ENCODE data around the gene GABRB1. TPM values are rescaled to one million over a fixed set of nuclear protein-coding genes. Genes with fewer than 3 reads are reported as not detected.

The GABRB1 gene
- under 1 TPM in 1 of 4 donors, not detected in 3; 0.24 TPM for total RNA-seq

DNA sequence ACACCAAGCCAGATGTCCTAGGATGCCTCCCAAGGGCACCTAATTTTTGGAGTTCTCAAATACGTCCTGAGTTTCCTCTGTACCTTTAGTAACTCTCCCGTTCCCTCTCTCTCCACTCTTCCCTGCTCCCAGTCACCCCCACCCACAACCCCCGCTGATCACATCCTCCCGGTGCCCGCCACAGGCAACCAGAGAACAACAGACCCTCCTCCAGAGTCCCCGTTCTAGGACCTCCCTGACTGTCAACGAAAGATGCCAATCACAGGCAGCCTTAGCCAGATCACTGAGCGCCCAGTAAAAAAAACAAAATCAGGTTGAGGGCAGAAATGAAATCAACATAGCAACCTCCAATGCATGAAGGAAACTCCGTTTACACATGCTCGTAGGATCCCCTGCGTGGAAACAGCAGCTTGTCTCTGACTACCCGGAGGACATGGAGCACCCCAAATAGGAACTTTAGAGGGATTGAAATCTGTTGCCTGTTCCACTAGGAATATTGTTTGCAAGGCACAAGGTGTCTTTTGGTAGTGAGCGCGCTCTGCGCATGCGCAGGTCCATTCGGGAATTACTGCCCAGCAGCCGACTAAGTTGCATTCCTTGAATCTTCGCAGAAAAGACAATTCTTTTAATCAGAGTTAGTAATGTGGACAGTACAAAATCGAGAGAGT is at the start of gene GABRB1:
TSS of gene GABRB1 (plus strand) at position 557 of the 668 bp plus-strand sequence.
- Histone ChIP-seq H3K4me3 (replicated peaks in 1 of 3) (peak within 1 kb of the TSS in 2 of 3 donors; percentile 17 to 30), H3K36me3 (no peaks in the 10 kb centered on the region), H3K4me1 (peaks cover 0 to 4% of the 10 kb centered on the region in 2 donors), H3K27me3 (no peaks in the 10 kb centered on the region), H3K27ac (no peak within 1 kb of the TSS), H3K9me3 (no peaks in the 10 kb centered on the region)
- WGBS, 2 donors = 4% methylated on average over 20 of the region's 20 CpGs
- DNase-seq = peak; percentile 66 to 77
- intact Hi-C loops (cut with DNase I) = loop anchor here (10.0 kb wide), 1 partner anchor 186 kb away; no protein-coding TSS in a partner anchor
- TF ChIP-seq CTCF (IDR thresholded peaks at IDR 0.05) = no peak
- TF ChIP-seq POLR2A (IDR thresholded peaks at IDR 0.05) = no peak

DNA sequence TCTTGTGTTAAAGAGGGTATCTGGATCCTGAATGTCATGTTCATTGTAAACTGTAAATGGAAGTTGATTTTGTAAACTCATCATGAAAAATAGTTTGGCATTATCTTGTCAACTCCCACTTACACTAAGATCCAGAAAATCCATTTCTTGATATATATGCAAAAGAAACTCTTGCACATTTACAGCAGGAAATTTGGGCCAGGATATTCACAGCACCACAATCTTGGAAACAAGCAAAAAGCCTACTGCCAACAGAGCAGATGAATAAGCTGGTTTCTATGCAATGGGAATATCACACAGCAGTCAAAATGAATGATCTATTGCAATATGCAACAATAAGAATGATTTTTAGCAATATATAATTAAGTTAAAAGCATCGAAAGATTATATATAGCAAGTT is 46.6 kb upstream of the GABRB1 start:
- intact Hi-C loops (cut with DNase I) = no loop called here
- no peak for DNase-seq
- 88 to 94% methylated on average over 1 of the region's 1 CpG for WGBS, 2 donors
- Histone ChIP-seq H3K27me3 (no peaks in the 10 kb centered on the region), H3K36me3 (no peaks in the 10 kb centered on the region), H3K27ac (no peak overlapping the region), H3K9me3 (no peaks in the 10 kb centered on the region), H3K4me1 (no peaks in the 10 kb centered on the region), H3K4me3 (replicated peaks in 1 of 3) (no peak overlapping the region)
- TF ChIP-seq POLR2A (IDR thresholded peaks at IDR 0.05) (no peak), CTCF (IDR thresholded peaks at IDR 0.05) (no peak)

DNA sequence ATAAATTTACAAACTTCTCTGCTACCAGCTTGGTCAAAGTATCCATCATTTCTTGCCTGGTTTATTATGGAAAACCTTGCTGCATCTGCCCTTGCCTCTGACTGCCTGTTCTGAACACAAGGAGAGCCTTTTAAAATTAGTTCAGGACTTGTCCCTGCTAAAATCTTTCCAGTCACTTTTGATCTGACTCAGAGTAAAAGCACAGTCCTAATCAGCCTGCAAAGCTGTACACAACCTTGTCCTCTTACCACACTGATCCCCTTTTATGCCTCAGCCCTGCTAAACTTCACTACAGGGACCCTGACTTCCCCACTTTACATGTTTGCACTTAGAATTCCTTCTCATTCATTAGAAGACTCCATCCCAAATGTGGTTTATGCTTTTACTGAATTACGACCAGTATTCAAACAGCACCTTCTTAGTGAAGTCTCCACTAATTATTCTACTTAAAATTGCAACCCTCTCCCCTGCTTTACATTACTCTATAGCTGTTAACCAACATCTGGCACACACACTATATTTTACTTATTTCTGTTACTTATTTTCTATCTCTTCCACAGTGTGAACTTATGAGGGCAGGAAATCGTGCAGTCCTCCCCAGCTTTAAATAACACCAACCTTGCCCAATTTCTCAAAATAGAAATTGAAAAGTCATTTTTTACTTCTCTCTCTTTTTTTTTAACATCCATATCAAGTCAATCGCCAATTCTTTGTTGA is 44.3 kb upstream of the GABRB1 start:
- WGBS, 2 donors = 66 to 73% methylated on average over 3 of the region's 3 CpGs
- Histone ChIP-seq H3K9me3 (no peaks in the 10 kb centered on the region), H3K27ac (no peak overlapping the region), H3K4me1 (no peaks in the 10 kb centered on the region), H3K27me3 (no peaks in the 10 kb centered on the region), H3K36me3 (no peaks in the 10 kb centered on the region), H3K4me3 (replicated peaks in 1 of 3) (no peak overlapping the region)
- TF ChIP-seq POLR2A (IDR thresholded peaks at IDR 0.05) (no peak), CTCF (IDR thresholded peaks at IDR 0.05) (no peak)
- intact Hi-C loops (cut with DNase I) = no loop called here
- DNase-seq = no peak

- DNase-seq = no peak
- Histone ChIP-seq H3K27me3 (no peaks in the 10 kb centered on the region), H3K9me3 (no peaks in the 10 kb centered on the region), H3K36me3 (no peaks in the 10 kb centered on the region), H3K4me3 (replicated peaks in 1 of 3) (no peak overlapping the region), H3K4me1 (peaks cover 0 to 9% of the 10 kb centered on the region in 2 donors), H3K27ac (no peak overlapping the region)
- TF ChIP-seq POLR2A (IDR thresholded peaks at IDR 0.05) = no peak
- no peak for TF ChIP-seq CTCF (IDR thresholded peaks at IDR 0.05)
- WGBS, 2 donors = 18 to 26% methylated on average over 9 of the region's 9 CpGs
- intact Hi-C loops (cut with DNase I) = no loop called here
Measured at GRCh38 chr4:46992338-46992737, 39.0 kb upstream of the GABRB1 start.

All from thyroid gland (tissue), 4 donors.